Breast epithelium (tissue), 4 donors: ENCODE results near the gene GULP1. TPM values are rescaled to one million over a fixed set of nuclear protein-coding genes. Genes with fewer than 3 reads are reported as not detected.

Experiments
- DNase-seq, 2 donors: peaks; one replicate each; pipeline ENCODE4 v3.0.0-alpha.2; 2019; ENCODE audit warnings: low spot score in 2 of 2
- H3K27ac ChIP-seq, 2 donors: fragments of 200-600 bp; sonication (generic) in 1 of 2; one replicate each; pipeline ENCODE4 v1.5.1; 2016 to 2019; ENCODE audit warnings: mild to moderate bottlenecking in 1 of 2
- H3K27me3 ChIP-seq, 2 donors: fragments of 200-600 bp; sonication (generic) in 1 of 2; one replicate each; pipeline versions ENCODE4 v1.5.1 to v1.6.0; 2017 to 2019; ENCODE audit warnings: control low read depth in 1 of 2, mild to moderate bottlenecking in 1 of 2
- H3K36me3 ChIP-seq: fragments of 200-600 bp; one replicate; pipeline ENCODE4 v1.5.1; 2019
- H3K4me1 ChIP-seq, 2 donors: fragments of 200-600 bp; sonication (generic); one replicate each; pipeline ENCODE4 v1.5.1; 2016 to 2019; ENCODE audit warnings: control low read depth in 1 of 2
- H3K4me3 ChIP-seq, 3 donors: fragments of 200-600 bp; sonication (generic); 1 replicate in 2 of 3; 2 replicates in 1 of 3; pipeline ENCODE4 v1.5.1; 2016 to 2019; ENCODE audit warnings: mild to moderate bottlenecking in 3 of 3, moderate library complexity in 2 of 3
- H3K9me3 ChIP-seq, 2 donors: fragments of 200-600 bp; sonication (generic) in 1 of 2; one replicate each; pipeline ENCODE4 v1.5.1; 2016 to 2019; ENCODE audit warnings: control low read depth in 1 of 2
- POLR2A ChIP-seq: fragments of 450-650 bp; IDR thresholded peaks from one replicate; pipeline ENCODE4 v1.6.1; 2016; ENCODE audit warnings: antibody characterized with exemption, mild to moderate bottlenecking, moderate library complexity
- POLR2AphosphoS5 ChIP-seq, 3 donors: sonication (generic); formaldehyde crosslinking; IDR thresholded peaks; one replicate each; pipeline ENCODE4 v1.6.1; 2017; ENCODE audit warnings: antibody characterized with exemption in 3 of 3
- intact Hi-C: fragments of 100-400 bp; cut with DNase I; formaldehyde crosslinking; loops from one replicate; pipeline ENCODE4 v1.15.1; 2023; ENCODE audit warnings: low total_unique reads
- total RNA-seq, 3 donors: library from RNA; depleted of rRNA; stranded (reverse); fragments of >200 nt; gene quantifications; one replicate each; pipeline ENCODE4 v1.1.0, GENCODE V29; 2016
- TF ChIP-seq, protein P1 (sequence below), 3 donors: fragments of 450-650 bp; IDR thresholded peaks; one replicate each; pipeline ENCODE4 v1.5.1; 2016 to 2017; ENCODE audit warnings: antibody characterized with exemption in 3 of 3, mild to moderate bottlenecking in 3 of 3, moderate library complexity in 3 of 3

The GULP1 gene
- total RNA-seq, 3 donors from 2014 or later, result 16.5 to 47.9 (median 43.8) TPM

DNA sequence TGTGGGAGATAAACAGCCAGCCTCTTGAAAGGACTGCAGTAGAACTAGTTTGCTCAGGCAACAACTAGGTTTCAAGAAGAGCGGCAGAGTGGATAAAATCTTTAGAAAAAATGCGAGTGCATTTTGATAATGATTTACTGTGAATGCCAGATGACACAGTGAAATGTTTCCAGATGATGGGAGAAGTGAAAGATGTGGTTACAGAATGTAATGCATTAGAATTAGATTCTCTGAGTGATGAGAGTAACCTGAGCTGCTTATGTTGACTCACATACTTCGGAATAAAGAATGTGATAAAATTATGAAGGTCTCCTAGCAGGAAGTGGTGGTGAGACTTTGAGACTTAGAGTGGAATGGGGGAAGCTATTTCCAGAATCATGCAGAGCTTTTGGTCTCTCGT is 184.3 kb downstream of the GULP1 start:
- no peak for DNase-seq
- no peak overlapping the region for H3K4me3 ChIP-seq
- no peak overlapping the region for H3K27ac ChIP-seq
- no peaks in the 10 kb centered on the region for H3K4me1 ChIP-seq
- H3K36me3 ChIP-seq, result no peaks in the 10 kb centered on the region
- H3K9me3 ChIP-seq, result peaks cover 0 to 3% of the 10 kb centered on the region in 2 donors
- no peaks in the 10 kb centered on the region for H3K27me3 ChIP-seq
- TF ChIP-seq POLR2A (no peak), POLR2AphosphoS5 (IDR thresholded peaks at IDR 0.05) (no peak)
- TF ChIP-seq, protein P1, sequence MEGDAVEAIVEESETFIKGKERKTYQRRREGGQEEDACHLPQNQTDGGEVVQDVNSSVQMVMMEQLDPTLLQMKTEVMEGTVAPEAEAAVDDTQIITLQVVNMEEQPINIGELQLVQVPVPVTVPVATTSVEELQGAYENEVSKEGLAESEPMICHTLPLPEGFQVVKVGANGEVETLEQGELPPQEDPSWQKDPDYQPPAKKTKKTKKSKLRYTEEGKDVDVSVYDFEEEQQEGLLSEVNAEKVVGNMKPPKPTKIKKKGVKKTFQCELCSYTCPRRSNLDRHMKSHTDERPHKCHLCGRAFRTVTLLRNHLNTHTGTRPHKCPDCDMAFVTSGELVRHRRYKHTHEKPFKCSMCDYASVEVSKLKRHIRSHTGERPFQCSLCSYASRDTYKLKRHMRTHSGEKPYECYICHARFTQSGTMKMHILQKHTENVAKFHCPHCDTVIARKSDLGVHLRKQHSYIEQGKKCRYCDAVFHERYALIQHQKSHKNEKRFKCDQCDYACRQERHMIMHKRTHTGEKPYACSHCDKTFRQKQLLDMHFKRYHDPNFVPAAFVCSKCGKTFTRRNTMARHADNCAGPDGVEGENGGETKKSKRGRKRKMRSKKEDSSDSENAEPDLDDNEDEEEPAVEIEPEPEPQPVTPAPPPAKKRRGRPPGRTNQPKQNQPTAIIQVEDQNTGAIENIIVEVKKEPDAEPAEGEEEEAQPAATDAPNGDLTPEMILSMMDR (IDR thresholded peaks at IDR 0.05), result no peak
- intact Hi-C loops, result no loop called here

DNA sequence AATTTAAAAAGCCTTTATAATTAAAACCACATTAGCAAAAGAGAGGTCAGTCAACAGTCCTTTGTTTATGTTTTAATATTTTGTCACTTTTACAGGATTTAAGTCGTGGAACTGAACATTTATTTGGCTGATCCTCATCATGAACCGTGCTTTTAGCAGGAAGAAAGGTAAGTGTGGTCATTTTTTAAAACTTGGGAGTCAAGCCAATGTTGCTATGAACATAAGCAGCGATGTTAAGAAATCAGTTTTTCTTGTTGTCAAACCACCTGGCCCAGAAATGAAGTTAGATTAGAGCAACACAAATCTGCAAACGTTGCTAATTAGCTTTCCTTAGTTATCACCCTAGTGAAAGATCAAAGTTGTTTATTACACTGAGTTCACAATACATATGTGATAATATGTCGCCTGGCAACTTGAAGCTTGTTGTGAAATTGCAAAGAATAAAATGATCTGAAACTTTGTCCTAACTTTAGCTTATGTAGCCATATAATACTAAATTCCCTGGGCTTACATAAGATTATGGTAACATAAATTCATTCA is 186.0 kb downstream of the GULP1 start:
- Histone ChIP-seq H3K4me1 (no peaks in the 10 kb centered on the region), H3K27me3 (no peaks in the 10 kb centered on the region), H3K4me3 (no peak overlapping the region)

DNA sequence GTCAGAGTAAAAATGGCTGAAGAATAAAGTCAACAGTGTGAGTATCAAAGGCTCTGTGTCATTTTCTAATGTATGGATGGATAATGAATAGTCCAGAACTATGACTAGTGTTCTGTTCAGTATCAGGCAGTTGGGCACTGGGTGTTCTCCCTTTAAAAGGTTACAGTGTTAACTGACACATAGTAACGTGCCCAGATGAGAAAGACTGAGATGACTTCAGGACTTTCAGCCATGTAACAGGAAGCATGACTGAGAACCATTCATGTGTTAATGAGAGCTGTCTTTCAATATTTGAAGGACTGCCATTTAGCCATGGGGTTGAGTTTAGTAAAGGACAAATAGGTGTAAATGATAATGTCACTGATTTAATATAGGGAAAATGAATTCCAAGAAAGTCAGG is 187.1 kb downstream of the GULP1 start:
- H3K27ac ChIP-seq, result no peak overlapping the region
- intact Hi-C loops, result no loop called here
- H3K4me1 ChIP-seq, result no peaks in the 10 kb centered on the region
- H3K36me3 ChIP-seq, result no peaks in the 10 kb centered on the region
- TF ChIP-seq POLR2AphosphoS5 (IDR thresholded peaks at IDR 0.05) (no peak), POLR2A (no peak)
- TF ChIP-seq, protein P1 (IDR thresholded peaks at IDR 0.05), result no peak
- H3K9me3 ChIP-seq, result no peaks in the 10 kb centered on the region
- no peak for DNase-seq
- no peaks in the 10 kb centered on the region for H3K27me3 ChIP-seq
- H3K4me3 ChIP-seq, result no peak overlapping the region

More for the DNA sequence above, 186.0 kb downstream of the GULP1 start:
- no peak for DNase-seq
- TF ChIP-seq POLR2A, result no peak
- intact Hi-C loops, result no loop called here
- Histone ChIP-seq H3K9me3 (no peaks in the 10 kb centered on the region), H3K36me3 (no peaks in the 10 kb centered on the region), H3K27ac (no peak overlapping the region)

DNA sequence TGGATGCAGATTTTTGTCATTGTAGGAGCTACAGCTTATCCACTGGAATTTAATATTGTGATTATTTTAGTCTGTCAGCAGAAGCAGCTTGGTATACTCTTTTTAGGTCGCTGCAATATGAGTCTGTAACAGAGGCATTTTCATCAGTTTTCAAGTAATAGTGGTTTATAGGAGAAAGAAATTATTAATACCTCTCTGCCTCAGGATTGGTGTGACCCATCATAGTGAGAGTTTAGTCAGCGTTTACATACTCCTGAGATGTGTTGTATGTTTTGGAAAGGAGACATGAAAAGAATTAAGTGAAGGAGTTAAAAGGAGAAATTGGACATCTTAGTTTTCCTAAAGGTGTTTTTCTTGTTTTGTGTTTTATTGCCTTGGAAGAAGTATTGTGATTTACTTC is 189.8 kb downstream of the GULP1 start:
- TF ChIP-seq, protein P1 (IDR thresholded peaks at IDR 0.05), result no peak
- no peak for TF ChIP-seq POLR2AphosphoS5 (IDR thresholded peaks at IDR 0.05)
- TF ChIP-seq POLR2A, result no peak
- Histone ChIP-seq H3K4me3 (no peak overlapping the region), H3K27ac (no peak overlapping the region)

DNA sequence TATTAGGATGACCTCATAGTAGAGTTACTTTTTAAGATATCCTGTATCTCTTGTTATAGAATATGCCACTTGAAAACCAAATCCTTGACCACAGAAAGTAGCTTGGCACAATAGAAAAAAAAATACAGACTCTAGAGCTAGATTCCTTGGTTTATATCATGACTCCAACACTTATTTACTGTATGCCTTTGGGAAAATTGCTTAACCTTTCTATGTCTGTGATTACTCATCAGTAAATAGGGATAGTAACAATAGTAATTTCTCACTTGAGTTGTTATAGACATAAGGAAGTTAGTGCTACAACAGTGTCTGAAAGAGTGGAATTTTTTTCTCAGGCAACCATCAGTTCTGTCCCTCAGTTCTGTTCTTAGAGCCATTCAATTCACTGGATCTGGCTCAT is 193.8 kb downstream of the GULP1 start:
- no peak overlapping the region for H3K4me3 ChIP-seq
- H3K27me3 ChIP-seq, result no peaks in the 10 kb centered on the region
- H3K4me1 ChIP-seq, result no peaks in the 10 kb centered on the region
- no peak for DNase-seq
- H3K9me3 ChIP-seq, result no peaks in the 10 kb centered on the region
- intact Hi-C loops, result no loop called here
- no peak overlapping the region for H3K27ac ChIP-seq
- TF ChIP-seq POLR2A, result no peak
- TF ChIP-seq POLR2AphosphoS5 (IDR thresholded peaks at IDR 0.05), result no peak
- TF ChIP-seq, protein P1 (IDR thresholded peaks at IDR 0.05), result no peak
- no peaks in the 10 kb centered on the region for H3K36me3 ChIP-seq

More for the DNA sequence above, 189.8 kb downstream of the GULP1 start:
- DNase-seq, result no peak
- H3K4me1 ChIP-seq, result no peaks in the 10 kb centered on the region
- no peaks in the 10 kb centered on the region for H3K9me3 ChIP-seq
- intact Hi-C loops, result no loop called here
- H3K27me3 ChIP-seq, result no peaks in the 10 kb centered on the region
- no peaks in the 10 kb centered on the region for H3K36me3 ChIP-seq

DNA sequence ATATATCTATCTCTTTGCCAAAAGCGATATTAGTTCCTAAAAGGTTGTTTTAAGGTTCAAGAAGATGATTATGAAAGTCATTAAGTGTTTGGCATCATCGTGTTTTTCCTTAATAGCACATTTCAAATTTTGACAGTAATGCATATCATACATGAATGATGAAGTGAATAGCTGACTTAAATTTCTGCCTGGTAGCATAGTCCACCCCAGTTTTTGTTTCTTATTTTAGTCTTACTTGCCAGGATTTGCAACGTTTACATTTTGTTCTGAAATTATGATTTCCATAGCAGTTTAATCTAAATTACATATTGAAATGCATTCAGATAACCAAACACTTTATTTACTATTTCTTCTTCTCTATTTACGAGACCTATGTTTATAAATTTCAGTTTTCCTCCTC is 201.1 kb downstream of the GULP1 start:
- H3K36me3 ChIP-seq, result no peaks in the 10 kb centered on the region
- no peak for DNase-seq
- no peaks in the 10 kb centered on the region for H3K9me3 ChIP-seq
- no peak overlapping the region for H3K4me3 ChIP-seq
- no peaks in the 10 kb centered on the region for H3K27me3 ChIP-seq
- TF ChIP-seq, protein P1 (IDR thresholded peaks at IDR 0.05), result no peak
- TF ChIP-seq POLR2A (no peak), POLR2AphosphoS5 (IDR thresholded peaks at IDR 0.05) (no peak)
- intact Hi-C loops, result no loop called here
- no peaks in the 10 kb centered on the region for H3K4me1 ChIP-seq
- H3K27ac ChIP-seq, result no peak overlapping the region
